ENCODE results near the gene RNF41. TPM values are rescaled to one million over a fixed set of nuclear protein-coding genes. Genes with fewer than 3 reads are reported as not detected.
"Not testable (repeated sequence)": the region's sequence is repeated elsewhere in the genome, so short reads cannot be mapped to it uniquely, and the experiment has no call there.

RNF41 gene
- total RNA-seq, 1 donor from 2014 or later = 49.6 TPM

DNA sequence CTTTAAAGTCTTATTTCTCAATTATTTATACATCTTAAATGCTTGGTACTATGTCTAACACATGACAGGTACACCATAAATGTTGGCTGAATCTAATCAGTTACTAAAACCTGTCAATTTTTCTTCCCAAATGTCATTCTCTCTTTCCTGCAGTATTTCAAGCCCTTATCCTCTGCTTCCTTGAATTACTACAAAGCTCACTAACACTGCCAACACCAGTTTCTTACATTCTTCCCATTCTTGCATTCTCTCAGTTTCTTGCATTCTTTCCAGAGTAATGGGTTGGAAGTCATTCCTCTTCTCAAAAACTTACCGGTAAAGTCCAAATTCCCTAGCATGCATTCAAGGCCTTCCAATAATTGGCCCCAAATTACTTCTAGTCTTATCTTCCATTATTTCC, 22.9 kb downstream of the RNF41 start:
- no peaks in the 10 kb centered on the region for H3K27me3 Mint-ChIP-seq (ENCODE audit: low read depth)
- DNase-seq (ENCODE audit: low spot score in 2 of 2, unreplicated experiment in 2 of 2) = no peak
- TF ChIP-seq, protein P1, sequence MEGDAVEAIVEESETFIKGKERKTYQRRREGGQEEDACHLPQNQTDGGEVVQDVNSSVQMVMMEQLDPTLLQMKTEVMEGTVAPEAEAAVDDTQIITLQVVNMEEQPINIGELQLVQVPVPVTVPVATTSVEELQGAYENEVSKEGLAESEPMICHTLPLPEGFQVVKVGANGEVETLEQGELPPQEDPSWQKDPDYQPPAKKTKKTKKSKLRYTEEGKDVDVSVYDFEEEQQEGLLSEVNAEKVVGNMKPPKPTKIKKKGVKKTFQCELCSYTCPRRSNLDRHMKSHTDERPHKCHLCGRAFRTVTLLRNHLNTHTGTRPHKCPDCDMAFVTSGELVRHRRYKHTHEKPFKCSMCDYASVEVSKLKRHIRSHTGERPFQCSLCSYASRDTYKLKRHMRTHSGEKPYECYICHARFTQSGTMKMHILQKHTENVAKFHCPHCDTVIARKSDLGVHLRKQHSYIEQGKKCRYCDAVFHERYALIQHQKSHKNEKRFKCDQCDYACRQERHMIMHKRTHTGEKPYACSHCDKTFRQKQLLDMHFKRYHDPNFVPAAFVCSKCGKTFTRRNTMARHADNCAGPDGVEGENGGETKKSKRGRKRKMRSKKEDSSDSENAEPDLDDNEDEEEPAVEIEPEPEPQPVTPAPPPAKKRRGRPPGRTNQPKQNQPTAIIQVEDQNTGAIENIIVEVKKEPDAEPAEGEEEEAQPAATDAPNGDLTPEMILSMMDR (IDR thresholded peaks at IDR 0.05; ENCODE audit: unreplicated experiment) = no peak
- H3K36me3 Mint-ChIP-seq = no peaks in the 10 kb centered on the region
- no peak overlapping the region for H3K4me3 Mint-ChIP-seq
- H3K9me3 Mint-ChIP-seq = no peaks in the 10 kb centered on the region
- H3K4me1 Mint-ChIP-seq = peaks cover 9% of the 10 kb centered on the region
- H3K27ac Mint-ChIP-seq = no peak overlapping the region

DNA sequence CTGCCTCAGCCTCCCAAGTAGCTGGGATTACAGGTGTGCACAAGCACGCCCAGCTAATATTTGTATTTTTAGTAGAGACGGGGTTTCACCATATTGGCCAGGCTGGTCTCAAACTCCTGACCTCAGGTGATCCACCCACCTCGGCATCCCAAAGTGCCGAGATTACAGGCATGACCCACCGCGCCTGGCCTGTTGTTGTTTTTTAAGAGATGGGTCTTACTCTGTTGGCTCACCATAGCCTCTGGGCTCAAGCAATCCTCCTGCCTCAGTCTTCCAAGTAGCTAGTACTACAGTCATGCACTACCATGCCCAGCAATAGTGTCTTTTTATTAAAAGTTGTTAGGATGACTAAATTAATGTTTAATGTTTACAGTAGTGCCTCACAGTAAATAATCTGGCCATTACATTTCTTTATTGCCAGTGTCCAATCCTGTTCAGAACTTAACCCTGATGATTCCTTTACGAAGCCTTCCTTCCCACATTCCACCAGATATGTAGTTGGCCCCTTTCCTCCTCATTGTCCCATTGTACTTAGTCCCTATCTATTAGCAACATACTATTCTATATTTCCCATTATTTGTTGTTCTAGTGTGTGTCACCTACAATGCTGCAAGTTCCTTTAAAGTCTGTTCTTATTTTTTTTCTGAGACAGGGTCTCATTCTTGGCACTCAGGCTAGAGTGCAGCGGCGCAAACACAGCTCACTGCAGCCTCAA, 23.6 kb downstream of the RNF41 start:
- H3K4me1 Mint-ChIP-seq = peaks cover 9% of the 10 kb centered on the region
- no peaks in the 10 kb centered on the region for H3K36me3 Mint-ChIP-seq
- TF ChIP-seq, protein P1 (IDR thresholded peaks at IDR 0.05; ENCODE audit: unreplicated experiment) = no peak
- H3K4me3 Mint-ChIP-seq = no peak overlapping the region
- H3K27ac Mint-ChIP-seq = no peak overlapping the region
- no peaks in the 10 kb centered on the region for H3K27me3 Mint-ChIP-seq (ENCODE audit: low read depth)
- no peaks in the 10 kb centered on the region for H3K9me3 Mint-ChIP-seq
- DNase-seq (ENCODE audit: low spot score in 2 of 2, unreplicated experiment in 2 of 2) = no peak

DNA sequence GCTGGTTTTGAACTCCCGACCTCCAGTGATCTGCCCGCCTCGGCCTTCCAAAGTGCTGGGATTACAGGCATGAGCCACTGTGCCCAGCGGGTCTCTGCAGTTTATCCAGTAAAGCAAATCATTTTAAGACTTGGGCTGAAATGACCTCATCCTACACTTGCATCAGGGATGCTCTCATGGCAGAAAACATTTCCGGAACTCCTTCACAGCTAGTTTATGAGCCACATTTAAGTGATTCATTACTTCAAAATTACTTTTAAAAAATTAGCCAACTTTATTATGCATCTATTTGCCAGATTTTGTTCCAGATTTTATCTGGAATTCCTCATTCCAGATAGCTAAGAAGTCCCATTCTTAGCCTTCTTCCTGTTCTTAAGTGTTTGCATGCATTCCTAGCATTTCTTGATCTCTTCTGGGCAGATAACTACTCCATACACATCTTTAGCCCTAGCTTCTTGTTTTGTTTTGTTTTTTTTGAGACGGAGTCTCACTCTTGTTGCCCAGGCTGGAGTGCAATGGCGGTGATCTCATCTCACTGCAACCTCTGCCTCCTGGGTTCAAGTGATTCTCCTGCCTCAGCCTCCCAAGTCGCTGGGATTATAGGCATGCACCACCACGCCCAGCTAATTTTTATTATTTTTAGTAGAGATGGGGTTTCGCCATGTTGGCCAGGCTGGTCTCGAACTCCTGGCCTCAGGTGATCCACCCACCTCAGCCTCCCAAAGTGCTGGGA, 24.7 kb downstream of the RNF41 start:
- H3K27me3 Mint-ChIP-seq (ENCODE audit: low read depth); H3K4me3 Mint-ChIP-seq; DNase-seq (ENCODE audit: low spot score in 2 of 2, unreplicated experiment in 2 of 2); H3K9me3 Mint-ChIP-seq; H3K4me1 Mint-ChIP-seq; H3K36me3 Mint-ChIP-seq: not testable (repeated sequence)
- peak overlapping the region; percentile 87 for H3K27ac Mint-ChIP-seq

DNA sequence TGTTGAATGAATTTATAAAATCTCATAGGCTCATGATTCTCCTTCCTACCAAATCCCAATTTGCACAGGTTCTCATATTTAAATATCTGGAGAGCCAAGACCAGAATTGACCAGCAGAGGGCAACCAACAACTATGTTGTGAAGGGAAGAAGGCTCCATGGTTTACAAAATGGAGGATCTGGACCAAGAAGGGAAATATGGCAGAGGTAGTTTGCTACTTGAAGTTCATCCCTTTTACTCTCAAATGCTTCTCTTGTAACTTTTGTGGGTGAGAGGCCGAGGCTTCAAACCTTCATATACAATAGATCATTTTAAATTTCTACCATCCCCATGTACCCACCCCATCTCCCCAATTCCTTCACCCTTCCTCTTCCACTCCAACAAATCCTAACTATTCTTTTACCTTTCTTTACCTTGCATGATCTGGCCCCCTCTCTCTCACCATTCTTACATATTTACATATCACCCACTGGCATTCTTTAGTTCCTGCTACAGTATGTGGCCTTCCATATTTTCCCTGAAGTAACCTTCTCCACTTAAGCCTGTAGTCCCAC, 28.6 kb downstream of the RNF41 start:
- Mint-ChIP-seq H3K27me3 (ENCODE audit: low read depth) (peaks cover 1% of the 10 kb centered on the region), H3K27ac (peak overlapping the region; percentile 4), H3K4me3 (no peak overlapping the region), H3K36me3 (no peaks in the 10 kb centered on the region), H3K4me1 (peaks cover 13% of the 10 kb centered on the region), H3K9me3 (no peaks in the 10 kb centered on the region)
- DNase-seq (ENCODE audit: low spot score in 2 of 2, unreplicated experiment in 2 of 2) = peak; percentile 47 to 56
- TF ChIP-seq, protein P1 (IDR thresholded peaks at IDR 0.05; ENCODE audit: unreplicated experiment) = peak; percentile 77

DNA sequence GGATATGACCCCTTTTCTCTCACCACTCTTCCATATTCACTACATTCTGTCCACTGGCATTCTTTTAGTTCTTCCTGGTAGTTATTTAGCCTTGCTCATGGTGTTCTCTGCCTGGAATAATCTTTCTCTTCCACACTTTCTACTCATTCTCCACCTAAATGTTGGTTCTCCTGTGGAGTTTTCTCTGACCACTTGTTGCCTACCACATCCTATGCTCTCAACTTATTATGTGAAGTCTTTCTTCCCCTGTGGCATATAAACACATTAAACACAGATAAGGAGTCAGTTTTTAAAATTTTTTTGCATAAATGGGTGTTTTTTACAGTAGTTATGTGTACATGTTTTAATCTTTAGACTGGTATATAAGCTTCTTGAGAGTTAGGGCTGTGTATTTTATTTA, 29.1 kb downstream of the RNF41 start:
- Mint-ChIP-seq H3K9me3 (no peaks in the 10 kb centered on the region), H3K4me1 (peaks cover 19% of the 10 kb centered on the region), H3K27me3 (ENCODE audit: low read depth) (peaks cover 1% of the 10 kb centered on the region), H3K36me3 (no peaks in the 10 kb centered on the region), H3K27ac (peak overlapping the region; percentile 4), H3K4me3 (no peak overlapping the region)
- TF ChIP-seq, protein P1 (IDR thresholded peaks at IDR 0.05; ENCODE audit: unreplicated experiment) = no peak
- no peak for DNase-seq (ENCODE audit: low spot score in 2 of 2, unreplicated experiment in 2 of 2)

DNA sequence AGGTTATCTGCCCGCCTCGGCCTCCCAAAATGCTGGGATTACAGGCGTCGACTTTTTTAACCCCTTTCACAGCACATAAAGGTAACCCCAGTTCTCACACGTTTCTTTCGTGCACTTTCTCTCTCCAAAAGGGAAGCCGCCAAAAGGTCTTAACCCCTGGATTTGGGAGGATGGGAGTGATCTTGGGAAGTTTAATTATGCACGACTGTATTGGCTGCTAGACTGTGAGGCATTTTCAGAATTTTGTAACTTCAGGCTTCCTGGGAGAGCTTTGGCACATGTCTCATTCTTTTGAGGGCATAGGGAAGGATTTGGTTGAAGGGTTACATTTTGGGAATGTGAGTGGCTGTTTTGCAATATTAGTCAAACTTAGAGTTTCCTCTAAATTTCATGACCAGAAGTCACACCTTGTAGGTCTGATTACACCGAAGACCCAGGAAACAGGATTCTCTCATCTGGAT, 31.0 kb downstream of the RNF41 start:
- H3K4me1 Mint-ChIP-seq = peaks cover 19% of the 10 kb centered on the region
- no peak for DNase-seq (ENCODE audit: low spot score in 2 of 2, unreplicated experiment in 2 of 2)
- no peaks in the 10 kb centered on the region for H3K9me3 Mint-ChIP-seq
- peak overlapping the region; percentile 97 for H3K27ac Mint-ChIP-seq
- peak overlapping the region; percentile 91 for H3K4me3 Mint-ChIP-seq
- TF ChIP-seq, protein P1 (IDR thresholded peaks at IDR 0.05; ENCODE audit: unreplicated experiment) = no peak
- peaks cover 1% of the 10 kb centered on the region for H3K27me3 Mint-ChIP-seq (ENCODE audit: low read depth)
- H3K36me3 Mint-ChIP-seq = peaks cover 7% of the 10 kb centered on the region

Measured in mesothelial cell of epicardium (in vitro differentiated cells).